Muscle layer of colon (tissue), 2 donors: ENCODE measurements around the gene PPP1R2.

Experiments used
- H3K27ac ChIP-seq: one replicate; pipeline ENCODE4 v1.7.0; 2013; ENCODE audit warnings: low read depth, mild to moderate bottlenecking, low read length, moderate library complexity
- H3K27me3 ChIP-seq, 2 donors: one replicate each; pipeline ENCODE4 v1.7.0; 2013; ENCODE audit warnings: low read length in 2 of 2, mild to moderate bottlenecking in 2 of 2; ENCODE audit not compliant: insufficient read depth in 2 of 2, control insufficient read depth in 1 of 2
- H3K36me3 ChIP-seq: one replicate; pipeline ENCODE4 v1.7.0; 2013; ENCODE audit warnings: mild to moderate bottlenecking, low read length; ENCODE audit not compliant: insufficient read depth
- H3K4me1 ChIP-seq: one replicate; pipeline ENCODE4 v1.7.0; 2013; ENCODE audit warnings: mild to moderate bottlenecking, low read length; ENCODE audit not compliant: insufficient read depth
- H3K4me3 ChIP-seq, 2 donors: one replicate each; pipeline ENCODE4 v1.7.0; 2013; ENCODE audit warnings: low read length in 2 of 2, low read depth in 1 of 2, mild to moderate bottlenecking in 1 of 2, moderate library complexity in 1 of 2
- H3K9ac ChIP-seq: one replicate; pipeline ENCODE4 v1.7.0; 2013; ENCODE audit warnings: low read length
- H3K9me3 ChIP-seq: one replicate; pipeline ENCODE4 v1.7.0; 2013; ENCODE audit warnings: mild to moderate bottlenecking, low read length
- donor health status: abdominal sarcoma.
- donor health status: Adenocarcinoma of cecum.

PPP1R2 gene

DNA sequence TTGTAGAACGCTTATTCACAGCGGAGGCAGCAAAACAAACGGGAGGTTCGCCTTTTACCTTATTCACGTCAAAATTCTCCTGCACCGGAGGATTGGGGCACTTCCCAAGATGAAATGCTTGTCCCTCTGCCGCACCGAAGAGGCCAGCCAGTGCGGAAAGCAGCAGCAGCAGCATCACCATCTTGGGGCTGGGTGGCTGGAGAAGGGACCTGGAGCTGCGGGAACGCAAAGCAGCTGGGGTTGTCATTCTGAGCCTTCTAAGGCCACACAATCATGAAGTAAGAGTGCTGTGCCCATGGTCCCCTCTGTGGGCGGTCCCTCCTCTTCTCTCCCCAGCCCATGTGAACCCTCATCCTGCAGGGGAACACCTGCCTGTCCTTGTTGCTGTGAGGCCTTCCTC, 36.2 kb upstream of the PPP1R2 start:
- Histone ChIP-seq H3K4me3 (no peak overlapping the region), H3K27ac (no peak overlapping the region), H3K9me3 (no peaks in the 10 kb centered on the region), H3K9ac (no peak overlapping the region), H3K27me3 (no peaks in the 10 kb centered on the region), H3K4me1 (no peaks in the 10 kb centered on the region), H3K36me3 (no peaks in the 10 kb centered on the region)

DNA sequence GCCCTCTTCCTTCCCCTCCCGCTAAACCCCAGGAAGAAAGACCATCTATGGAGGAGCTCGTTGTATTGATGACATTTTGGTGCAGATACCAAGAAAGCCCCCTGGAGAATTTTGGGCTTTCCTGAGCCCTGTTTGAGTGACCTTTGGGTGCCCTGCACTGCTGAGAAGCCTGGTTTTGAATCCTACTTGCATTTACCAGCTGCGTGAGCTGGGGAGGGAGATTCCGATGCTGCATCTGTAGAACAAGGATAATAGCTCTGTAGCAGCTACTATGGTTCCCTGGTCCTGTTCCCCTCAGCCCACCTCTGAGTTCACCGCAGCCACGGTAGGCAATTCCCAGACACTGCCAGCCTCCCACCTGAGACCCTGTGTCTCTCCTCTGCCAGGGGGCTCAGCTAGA, 35.4 kb upstream of the PPP1R2 start:
- H3K4me3 ChIP-seq, result no peak overlapping the region
- H3K27ac ChIP-seq, result no peak overlapping the region
- H3K9ac ChIP-seq, result no peak overlapping the region

DNA sequence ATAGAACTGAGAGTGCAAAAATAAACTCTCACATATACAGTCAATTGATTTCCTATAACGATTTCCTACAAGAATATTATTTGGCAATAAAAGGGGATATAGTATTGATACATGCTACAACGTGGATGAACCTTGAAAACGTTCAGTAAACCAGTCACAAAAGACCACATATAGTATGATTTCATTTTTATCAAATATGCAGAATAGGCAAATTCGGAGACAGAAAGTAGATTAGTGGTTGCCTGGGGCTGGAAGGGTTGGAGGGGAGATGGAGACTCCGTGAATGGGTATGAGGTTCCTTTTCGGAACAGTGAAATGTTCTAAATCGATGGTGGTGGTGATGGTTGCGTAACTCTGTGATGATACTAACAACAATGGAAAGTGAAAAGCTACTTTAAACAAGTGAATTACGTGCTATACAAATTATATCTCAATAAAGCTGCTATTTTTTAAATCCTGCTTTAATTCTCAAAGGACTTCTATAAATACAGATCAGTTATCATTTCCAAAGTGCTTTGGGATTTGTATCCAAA, 34.6 kb upstream of the PPP1R2 start:
- no peaks in the 10 kb centered on the region for H3K9me3 ChIP-seq
- H3K27me3 ChIP-seq, result no peaks in the 10 kb centered on the region
- H3K36me3 ChIP-seq, result no peaks in the 10 kb centered on the region
- no peak overlapping the region for H3K4me3 ChIP-seq
- no peak overlapping the region for H3K9ac ChIP-seq
- no peaks in the 10 kb centered on the region for H3K4me1 ChIP-seq
- H3K27ac ChIP-seq, result no peak overlapping the region

More for the DNA sequence above, 35.4 kb upstream of the PPP1R2 start:
- Histone ChIP-seq H3K27me3 (no peaks in the 10 kb centered on the region), H3K4me1 (no peaks in the 10 kb centered on the region), H3K36me3 (no peaks in the 10 kb centered on the region), H3K9me3 (no peaks in the 10 kb centered on the region)

DNA sequence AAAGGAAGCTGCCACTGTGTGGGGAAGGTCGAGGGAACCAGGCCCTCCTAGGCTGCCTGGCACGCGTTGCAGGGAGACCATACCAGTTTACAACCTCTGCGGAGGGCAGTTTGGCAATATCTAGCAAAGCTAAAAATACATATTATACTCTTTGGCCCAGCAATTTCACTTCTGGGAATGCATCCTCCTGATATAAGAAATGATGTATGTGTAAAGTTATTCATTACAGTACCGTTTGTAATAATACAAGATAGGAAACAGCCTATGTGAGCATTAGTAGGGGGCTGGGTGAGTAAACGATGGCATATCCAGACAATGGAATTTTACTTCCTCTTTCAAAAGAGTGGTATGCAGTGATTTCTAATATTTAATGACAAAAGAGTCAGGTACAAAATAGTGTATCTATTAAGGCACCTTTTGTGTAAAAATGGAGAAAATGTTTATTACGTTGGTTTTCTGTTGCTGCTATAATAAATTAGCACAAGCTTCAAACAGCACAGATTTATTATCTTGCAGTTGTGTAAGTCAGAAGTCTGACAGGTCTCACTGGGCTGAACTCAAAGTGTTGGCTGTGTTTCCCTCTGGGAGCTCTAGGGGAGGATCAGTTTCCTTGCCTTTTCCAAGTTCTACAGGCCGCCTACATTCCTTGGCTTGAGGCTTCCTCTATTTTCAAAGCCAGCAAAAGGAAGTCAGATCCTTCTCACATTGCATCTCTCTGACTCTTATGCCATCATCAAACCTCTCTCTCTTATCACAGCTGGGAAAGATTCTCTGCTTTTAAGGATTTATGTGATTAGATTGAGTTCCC, 31.6 kb upstream of the PPP1R2 start:
- no peak overlapping the region for H3K4me3 ChIP-seq
- no peaks in the 10 kb centered on the region for H3K36me3 ChIP-seq
- H3K9ac ChIP-seq, result no peak overlapping the region
- H3K4me1 ChIP-seq, result no peaks in the 10 kb centered on the region
- H3K27ac ChIP-seq, result no peak overlapping the region
- no peaks in the 10 kb centered on the region for H3K9me3 ChIP-seq
- H3K27me3 ChIP-seq, result no peaks in the 10 kb centered on the region

DNA sequence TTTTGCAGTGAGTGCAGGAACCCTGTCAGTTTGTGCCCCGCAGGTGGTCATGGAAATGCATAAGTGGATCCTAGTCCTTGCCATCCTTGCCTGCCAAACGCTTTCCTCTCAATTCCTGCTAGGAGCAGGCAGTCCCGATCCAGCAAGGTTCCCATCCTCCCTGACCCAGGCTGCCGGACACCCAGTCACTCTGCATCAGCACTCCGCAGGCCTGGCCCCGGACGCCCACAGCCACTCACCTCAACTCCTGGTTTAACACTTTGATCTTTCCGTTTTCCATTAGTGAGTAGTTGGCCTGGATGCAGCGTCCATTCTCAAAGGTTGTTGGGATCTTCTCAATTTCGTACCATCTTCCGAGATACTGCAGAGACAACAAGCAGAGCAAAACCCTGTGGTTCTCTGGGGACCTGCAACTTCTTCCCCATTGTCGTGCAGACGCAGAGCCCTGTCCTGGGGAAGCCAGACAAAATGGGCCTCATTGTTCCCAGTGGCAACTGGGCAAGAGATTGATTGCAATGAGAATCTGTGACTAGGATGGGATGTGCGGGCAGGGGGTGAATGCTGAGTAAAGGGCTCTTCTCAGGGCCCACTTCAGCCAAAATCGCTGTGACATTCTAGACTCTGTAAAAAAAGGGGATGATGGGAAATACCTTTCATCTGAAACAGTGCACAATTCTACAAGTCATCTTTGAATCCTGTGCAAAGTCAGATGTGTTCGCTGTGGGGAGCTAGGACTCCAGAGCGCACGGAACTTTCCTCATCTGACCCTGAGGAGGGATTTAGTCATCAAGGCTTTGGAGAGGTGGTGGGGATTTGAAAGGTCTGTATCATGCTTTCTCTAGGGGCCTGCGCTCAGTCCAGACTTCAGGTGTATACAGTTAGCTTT, 30.7 kb upstream of the PPP1R2 start:
- no peaks in the 10 kb centered on the region for H3K9me3 ChIP-seq
- no peak overlapping the region for H3K4me3 ChIP-seq
- no peaks in the 10 kb centered on the region for H3K36me3 ChIP-seq
- no peak overlapping the region for H3K27ac ChIP-seq
- H3K27me3 ChIP-seq, result no peaks in the 10 kb centered on the region
- H3K4me1 ChIP-seq, result no peaks in the 10 kb centered on the region
- no peak overlapping the region for H3K9ac ChIP-seq

DNA sequence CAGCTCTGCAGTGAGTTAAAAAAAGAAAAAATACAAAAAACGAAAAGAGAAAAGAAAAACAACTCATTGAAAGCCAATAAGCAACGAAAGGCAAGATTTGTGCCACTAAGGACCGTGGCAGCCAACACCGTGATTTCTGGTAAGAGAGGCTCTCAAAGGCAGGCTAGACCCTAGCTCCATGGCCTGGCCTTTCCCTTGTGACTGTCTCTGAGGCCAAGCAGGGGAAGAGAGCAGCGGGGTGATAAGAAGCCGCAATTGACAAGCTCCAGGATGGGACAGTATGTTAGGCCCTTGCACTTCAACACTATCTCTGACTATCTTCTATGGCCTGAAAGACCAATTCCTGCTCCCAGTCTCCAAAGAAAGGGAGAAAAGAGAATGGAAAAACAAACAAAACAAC, 28.2 kb upstream of the PPP1R2 start:
- no peak overlapping the region for H3K4me3 ChIP-seq
- H3K36me3 ChIP-seq, result no peaks in the 10 kb centered on the region
- H3K4me1 ChIP-seq, result no peaks in the 10 kb centered on the region
- H3K9me3 ChIP-seq, result no peaks in the 10 kb centered on the region
- H3K27me3 ChIP-seq, result no peaks in the 10 kb centered on the region
- H3K9ac ChIP-seq, result no peak overlapping the region
- no peak overlapping the region for H3K27ac ChIP-seq

DNA sequence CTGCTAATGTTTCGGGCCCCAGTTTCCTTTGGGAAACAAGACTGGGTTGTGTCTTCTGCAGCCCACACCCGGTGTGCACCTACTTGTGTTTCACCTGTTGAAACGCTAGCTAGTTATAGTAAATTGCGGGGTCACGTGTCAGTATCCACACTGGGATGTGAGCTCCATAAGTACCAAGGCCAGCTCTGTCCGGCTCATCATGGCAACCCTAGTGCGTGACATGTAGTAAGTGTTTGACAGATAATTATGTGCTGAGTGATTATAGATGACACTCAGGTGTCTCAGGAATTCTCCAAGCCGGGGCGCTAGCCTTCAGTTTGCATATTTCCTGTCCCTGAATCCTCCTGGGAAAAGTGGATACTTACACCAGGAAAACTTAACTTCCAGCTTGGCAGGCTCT, 27.8 kb upstream of the PPP1R2 start:
- H3K36me3 ChIP-seq, result no peaks in the 10 kb centered on the region
- H3K27me3 ChIP-seq, result peaks cover 0 to under 1% of the 10 kb centered on the region in 2 donors
- no peak overlapping the region for H3K27ac ChIP-seq
- no peak overlapping the region for H3K4me3 ChIP-seq
- H3K9me3 ChIP-seq, result no peaks in the 10 kb centered on the region
- no peak overlapping the region for H3K9ac ChIP-seq
- H3K4me1 ChIP-seq, result no peaks in the 10 kb centered on the region

DNA sequence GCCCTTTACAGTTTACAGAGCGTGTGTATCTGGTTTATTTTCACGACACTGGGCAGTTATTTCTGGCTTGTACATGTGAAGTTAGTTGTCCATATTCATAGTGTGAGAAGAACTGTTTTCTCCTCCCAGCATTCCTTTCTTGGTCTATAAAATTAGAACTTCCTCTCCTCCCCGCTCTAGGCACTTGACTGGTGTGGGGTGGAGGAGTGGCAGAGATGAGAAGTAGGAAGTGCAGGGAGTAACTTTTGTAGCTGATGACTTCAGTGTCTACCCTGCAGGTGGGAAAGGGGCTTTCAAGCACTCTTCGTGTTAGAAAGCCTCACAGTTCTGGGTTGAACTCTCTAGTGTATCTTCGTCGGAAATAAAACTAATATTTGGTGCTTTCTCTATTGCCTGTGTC, 27.2 kb upstream of the PPP1R2 start:
- no peak overlapping the region for H3K9ac ChIP-seq
- H3K4me3 ChIP-seq, result no peak overlapping the region
- peaks cover 0 to 5% of the 10 kb centered on the region in 2 donors for H3K27me3 ChIP-seq
- no peaks in the 10 kb centered on the region for H3K36me3 ChIP-seq
- no peaks in the 10 kb centered on the region for H3K9me3 ChIP-seq
- H3K27ac ChIP-seq, result no peak overlapping the region
- no peaks in the 10 kb centered on the region for H3K4me1 ChIP-seq

DNA sequence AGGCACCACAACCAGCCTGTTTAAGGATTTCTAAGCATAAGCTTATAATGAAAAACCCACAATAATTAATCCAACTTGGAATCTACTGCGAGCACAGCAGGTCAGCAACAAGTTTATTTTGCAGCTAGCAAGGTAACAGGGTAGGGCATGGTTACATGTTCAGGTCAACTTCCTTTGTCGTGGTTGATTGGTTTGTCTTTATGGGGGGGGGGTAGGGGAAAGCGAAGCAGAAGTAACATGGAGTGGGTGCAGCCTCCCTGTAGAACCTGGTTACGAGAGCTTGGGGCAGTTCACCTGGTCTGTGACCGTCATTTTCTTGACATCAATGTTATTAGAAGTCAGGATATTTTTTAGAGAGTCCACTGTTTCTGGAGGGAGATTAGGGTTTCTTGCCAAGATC, 25.5 kb upstream of the PPP1R2 start:
- Histone ChIP-seq H3K36me3 (no peaks in the 10 kb centered on the region), H3K4me1 (no peaks in the 10 kb centered on the region), H3K27ac (no peak overlapping the region), H3K9me3 (no peaks in the 10 kb centered on the region), H3K9ac (no peak overlapping the region), H3K27me3 (peaks cover 0 to 5% of the 10 kb centered on the region in 2 donors), H3K4me3 (no peak overlapping the region)

DNA sequence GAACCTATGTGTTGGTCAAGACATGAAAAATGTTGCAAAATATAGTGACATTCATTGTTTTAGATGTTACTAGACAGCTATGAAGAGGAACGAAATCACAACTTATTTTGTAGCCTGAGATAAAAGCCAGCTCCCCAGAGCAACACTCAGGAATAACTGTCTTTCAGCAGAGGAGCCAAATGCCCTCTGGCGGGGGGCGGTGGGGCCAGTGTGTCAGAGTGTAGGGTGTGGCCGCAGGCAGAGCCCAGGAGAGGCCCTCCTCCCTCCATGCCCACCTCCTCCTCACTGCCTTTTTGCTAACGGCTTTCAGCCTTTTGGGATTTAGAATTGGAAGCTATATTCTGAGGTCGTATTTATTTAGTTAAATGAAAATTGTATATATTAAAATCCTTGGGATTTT, 23.7 kb upstream of the PPP1R2 start:
- Histone ChIP-seq H3K9me3 (no peaks in the 10 kb centered on the region), H3K4me1 (no peaks in the 10 kb centered on the region), H3K36me3 (no peaks in the 10 kb centered on the region), H3K9ac (no peak overlapping the region), H3K27me3 (peaks cover 0 to 5% of the 10 kb centered on the region in 2 donors), H3K4me3 (no peak overlapping the region), H3K27ac (no peak overlapping the region)

DNA sequence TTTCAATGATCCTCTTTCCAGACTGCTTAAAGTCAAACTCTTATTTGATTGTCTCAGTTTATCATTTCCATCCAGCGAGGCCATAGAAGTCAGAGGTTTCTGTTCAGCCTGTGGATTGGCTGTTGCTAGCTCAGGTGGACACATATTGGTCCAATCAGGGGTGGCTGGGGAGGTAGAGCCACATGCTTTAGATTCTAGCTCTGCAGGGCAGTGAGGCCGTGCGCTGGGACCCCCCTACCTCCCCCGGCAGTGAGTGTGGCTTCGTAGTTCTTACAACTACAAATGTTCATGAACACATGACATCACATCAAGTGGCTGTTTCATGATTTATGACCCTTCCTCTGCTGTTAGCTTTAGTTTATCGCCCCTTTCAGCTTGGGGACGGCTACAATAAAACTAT, 22.6 kb upstream of the PPP1R2 start:
- H3K9me3 ChIP-seq, result no peaks in the 10 kb centered on the region
- H3K27me3 ChIP-seq, result peaks cover 0 to 5% of the 10 kb centered on the region in 2 donors
- no peaks in the 10 kb centered on the region for H3K4me1 ChIP-seq
- no peak overlapping the region for H3K9ac ChIP-seq
- no peak overlapping the region for H3K27ac ChIP-seq
- H3K4me3 ChIP-seq, result no peak overlapping the region
- no peaks in the 10 kb centered on the region for H3K36me3 ChIP-seq
